GM12878 (cell line): ENCODE results near the gene KRTAP9-9. TPM values are rescaled to one million over a fixed set of nuclear protein-coding genes. Genes with fewer than 3 reads are reported as not detected.

Source experiments
- ATAC-seq: fragments of 200-7000 bp; cut with Tn5 transposase; 3 replicates; pipeline ENCODE4 v1.9.1; 2020; ENCODE audit warnings: mild to moderate bottlenecking, moderate library complexity
- BruUV-seq: library from RNA; stranded (reverse); fragments of 400-500 nt; replicated peaks from 2 replicates; lab custom pipeline; 2021; lab: Mats Ljungman, UMichigan
- CTCF ChIA-PET: fragments of 300-600 bp; sonication (Branson Sonifier 250); formaldehyde crosslinking; extraction: SDS; loops from one replicate; lab custom pipeline; 2021; ENCODE audit warnings: inconsistent platforms; lab: Yijun Ruan, JAX
- POLR2A ChIA-PET: fragments of 350-600 bp; formaldehyde crosslinking; extraction: SDS; loops from one replicate; lab custom pipeline; 2021; ENCODE audit warnings: inconsistent platforms; lab: Charles Lee
- RAD21 ChIA-PET: fragments of 300-600 bp; sonication (Branson Sonifier 250); formaldehyde crosslinking; loops from one replicate; lab custom pipeline; 2023; ENCODE audit warnings: antibody characterized with exemption; ENCODE audit not compliant: unreplicated experiment; lab: Charles Lee
- SMC1A ChIA-PET: fragments of 300-600 bp; sonication (Branson Sonifier 250); formaldehyde crosslinking; loops from one replicate; lab custom pipeline; 2023; ENCODE audit not compliant: unreplicated experiment, uncharacterized antibody; lab: Charles Lee
- DNase-seq: peaks from one replicate; pipeline ENCODE4 v3.0.0-alpha.2; 2011; ENCODE audit warnings: low read depth, low spot score
- FAIRE-seq: peaks from 3 replicates; lab custom pipeline; 2011; peaks lifted over from hg19 to GRCh38; lab: Jason Lieb, UNC
- H2AFZ ChIP-seq: 2 replicates; pipeline ENCODE4 v1.6.0; 2011; ENCODE audit warnings: low read depth, low read length, control low read depth; ENCODE audit not compliant: control insufficient read depth
- H3K27ac ChIP-seq: 2 replicates; pipeline ENCODE4 v1.5.1; 2011; ENCODE audit warnings: control low read depth; ENCODE audit not compliant: control insufficient read depth, insufficient read depth
- H3K27me3 ChIP-seq, 2 experiments: replicated peaks in 1 of 2; 2 replicates each; pipeline versions ENCODE4 v1.6.0 to v1.6.1; 2011; ENCODE audit warnings: low read length in 1 of 2; ENCODE audit not compliant: control insufficient read depth in 2 of 2, insufficient read depth in 2 of 2
- H3K36me3 ChIP-seq, 2 experiments: 2 replicates each; pipeline ENCODE4 v1.5.1; 2011; ENCODE audit warnings: low read length in 1 of 2; ENCODE audit not compliant: control insufficient read depth in 2 of 2, insufficient read depth in 2 of 2
- H3K4me1 ChIP-seq: 2 replicates; pipeline ENCODE4 v1.6.1; 2011; ENCODE audit warnings: mild to moderate bottlenecking, low read length, moderate library complexity, mixed read lengths; ENCODE audit not compliant: control insufficient read depth, insufficient read depth
- H3K4me2 ChIP-seq: 2 replicates; pipeline ENCODE4 v1.6.0; 2011; ENCODE audit warnings: control low read depth; ENCODE audit not compliant: control insufficient read depth, insufficient read depth
- H3K4me3 ChIP-seq: fragments of 200-600 bp; sonication (generic); 2 replicates; pipeline ENCODE4 v1.5.1; 2016
- H3K79me2 ChIP-seq: 2 replicates; pipeline ENCODE4 v1.6.0; 2011; ENCODE audit warnings: low read length; ENCODE audit not compliant: control insufficient read depth, insufficient read depth
- H3K9ac ChIP-seq: 2 replicates; pipeline ENCODE4 v1.8.0; 2011; ENCODE audit warnings: low read length, control low read depth, mixed read lengths; ENCODE audit not compliant: control insufficient read depth, insufficient read depth
- H3K9me3 ChIP-seq: replicated peaks from 3 replicates; pipeline ENCODE4 v1.5.1; 2011; ENCODE audit warnings: mild to moderate bottlenecking, low read length; ENCODE audit not compliant: control insufficient read depth, insufficient read depth
- H4K20me1 ChIP-seq: 2 replicates; pipeline ENCODE4 v1.6.0; 2011; ENCODE audit not compliant: control insufficient read depth, insufficient read depth
- BACH1 ChIP-seq: fragments of 450-650 bp; IDR thresholded peaks from 2 replicates; pipeline ENCODE4 v1.6.1; 2017; ENCODE audit warnings: mild to moderate bottlenecking, borderline replicate concordance
- CHD1 ChIP-seq: IDR thresholded peaks from 2 replicates; pipeline ENCODE4 v1.6.1; 2012; ENCODE audit warnings: low read depth, low read length, improper control_type of control experiment
- E2F4 ChIP-seq: IDR thresholded peaks from 2 replicates; pipeline ENCODE4 v1.6.1; 2012; ENCODE audit warnings: low read depth, low read length, improper control_type of control experiment
- ESRRA ChIP-seq: IDR thresholded peaks from 2 replicates; pipeline ENCODE4 v1.6.1; 2012; ENCODE audit warnings: mild to moderate bottlenecking, low read length, improper control_type of control experiment
- IKZF1 ChIP-seq: fragments of 450-650 bp; conservative IDR thresholded peaks from 2 replicates; pipeline ENCODE4 v1.6.1; 2017; ENCODE audit warnings: antibody characterized with exemption, mild to moderate bottlenecking
- MYC ChIP-seq: IDR thresholded peaks from 2 replicates; pipeline ENCODE4 v1.6.1; 2011; ENCODE audit warnings: mild to moderate bottlenecking, low read length, moderate library complexity, inconsistent platforms; ENCODE audit not compliant: insufficient read depth, insufficient replicate concordance, insufficient read length, severe bottlenecking
- NFYA ChIP-seq: IDR thresholded peaks from 2 replicates; pipeline ENCODE4 v1.6.1; 2011; ENCODE audit warnings: low read depth, mild to moderate bottlenecking, low read length, improper control_type of control experiment, borderline replicate concordance
- NR2C1 ChIP-seq: fragments of 450-650 bp; IDR thresholded peaks from 2 replicates; pipeline ENCODE4 v1.6.1; 2017; ENCODE audit warnings: antibody characterized with exemption, mild to moderate bottlenecking, moderate library complexity
- PAX5 ChIP-seq: IDR thresholded peaks from 2 replicates; pipeline ENCODE4 v1.6.1; 2011; ENCODE audit warnings: low read depth, low read length, borderline replicate concordance
- PML ChIP-seq: IDR thresholded peaks from 2 replicates; pipeline ENCODE4 v1.6.1; 2012; ENCODE audit warnings: low read length, inconsistent platforms
- STAT1 ChIP-seq: fragments of 450-650 bp; conservative IDR thresholded peaks from 2 replicates; pipeline ENCODE4 v1.6.1; 2014; ENCODE audit warnings: antibody characterized with exemption, mild to moderate bottlenecking
- TAF1 ChIP-seq: IDR thresholded peaks from 2 replicates; pipeline ENCODE4 v1.6.1; 2011; ENCODE audit warnings: mild to moderate bottlenecking, low read depth, low read length, borderline replicate concordance
- ZNF384 ChIP-seq: IDR thresholded peaks from 2 replicates; pipeline ENCODE4 v1.6.1; 2012; ENCODE audit warnings: low read depth, mild to moderate bottlenecking, low read length, improper control_type of control experiment, borderline replicate concordance
- ZNF687 ChIP-seq: fragments of 450-650 bp; IDR thresholded peaks from 2 replicates; pipeline ENCODE4 v1.6.1; 2017; ENCODE audit warnings: mild to moderate bottlenecking, moderate library complexity
- WGBS: methylation state at CpG from one replicate; pipeline ENCODE4 v1.1.6; 2016; ENCODE audit warnings: low lambda C conversion rate; ENCODE audit not compliant: insufficient replicate concordance, insufficient coverage; ENCODE audit errors: missing lambda C conversion rate; 5-methylcytosine and 5-hydroxymethylcytosine counted together
- in situ Hi-C: fragments of 300-500 bp; cut with MboI; formaldehyde crosslinking; loops from 9 replicates; pipeline ENCODE4 v1.14.3; 2018; ENCODE audit warnings: mixed read lengths
- intact Hi-C: fragments of 100-400 bp; cut with micrococcal nuclease; formaldehyde crosslinking; loops from one replicate; pipeline ENCODE4 v1.14.2; 2022; ENCODE audit not compliant: unreplicated experiment
- polyA plus RNA-seq, 11 experiments: library from polyadenylated mRNA; depleted of rRNA in 4 of 11; unstranded in 6 of 11; stranded (reverse) in 5 of 11; fragments of >200 nt; fragmentation: Nextera tagmentation in 4 of 11; fragmentation: Illumina TruSeq in 1 of 11; extraction: Ambion mirVana in 4 of 11; extraction: Trizol in 1 of 11; gene quantifications; 1 replicate in 1 of 11; 2 replicates in 10 of 11; pipeline versions ENCODE4 v1.2.1 to v1.2.3, GENCODE V29; 2011 to 2016; ENCODE audit warnings: inconsistent platforms in 2 of 11, missing spikeins in 2 of 11, low read depth in 1 of 11
- total RNA-seq, 4 experiments: library from RNA; depleted of rRNA in 3 of 4; stranded (reverse); fragments of >200 nt in 3 of 4; fragmentation: Illumina TruSeq in 1 of 4; extraction: Trizol in 1 of 4; gene quantifications; 2 replicates each; pipeline versions ENCODE4 v1.2.1 to v1.2.3, GENCODE V29; 2013 to 2021
- TF ChIP-seq, protein P1 (sequence below): fragments of 450-650 bp; IDR thresholded peaks from 2 replicates; pipeline ENCODE4 v1.6.1; 2016; ENCODE audit warnings: mild to moderate bottlenecking

The KRTAP9-9 gene
- total and polyA plus RNA-seq, 10 of the 15 experiments (the other 5 are each of a cell fraction or from before 2014, with no cell fraction given) = not detected

GRCh38 chr17:41254861-41255260 is 323 bp upstream of the KRTAP9-9 start:
- DNase-seq (no peak), FAIRE-seq (no peak), ATAC-seq (no peak)
- Histone ChIP-seq H3K27me3 (no peaks in the 10 kb centered on the region; a peak in 2 of 4 replicates), H3K36me3 (no peaks in the 10 kb centered on the region), H3K9ac (no peak overlapping the region), H3K9me3 (no peaks in the 10 kb centered on the region), H3K27ac (no peak overlapping the region), H3K4me2 (no peak overlapping the region), H2AFZ (no peak overlapping the region), H3K4me1 (no peaks in the 10 kb centered on the region), H4K20me1 (no peaks in the 10 kb centered on the region), H3K79me2 (no peaks in the 10 kb centered on the region), H3K4me3 (no peak overlapping the region)
- ChIA-PET SMC1A (no interaction called here), RAD21 (no interaction called here), CTCF (no interaction called here), POLR2A (no interaction called here)
- no peak for TF ChIP-seq E2F4
- TF ChIP-seq ZNF384 = no peak
- no peak for TF ChIP-seq NR2C1
- TF ChIP-seq MYC = no peak
- no peak for TF ChIP-seq PML
- TF ChIP-seq PAX5 = no peak
- no peak for TF ChIP-seq ZNF687
- TF ChIP-seq TAF1 = no peak
- no peak for TF ChIP-seq ESRRA
- no peak for TF ChIP-seq CHD1
- no peak for TF ChIP-seq NFYA
- TF ChIP-seq, protein P1, sequence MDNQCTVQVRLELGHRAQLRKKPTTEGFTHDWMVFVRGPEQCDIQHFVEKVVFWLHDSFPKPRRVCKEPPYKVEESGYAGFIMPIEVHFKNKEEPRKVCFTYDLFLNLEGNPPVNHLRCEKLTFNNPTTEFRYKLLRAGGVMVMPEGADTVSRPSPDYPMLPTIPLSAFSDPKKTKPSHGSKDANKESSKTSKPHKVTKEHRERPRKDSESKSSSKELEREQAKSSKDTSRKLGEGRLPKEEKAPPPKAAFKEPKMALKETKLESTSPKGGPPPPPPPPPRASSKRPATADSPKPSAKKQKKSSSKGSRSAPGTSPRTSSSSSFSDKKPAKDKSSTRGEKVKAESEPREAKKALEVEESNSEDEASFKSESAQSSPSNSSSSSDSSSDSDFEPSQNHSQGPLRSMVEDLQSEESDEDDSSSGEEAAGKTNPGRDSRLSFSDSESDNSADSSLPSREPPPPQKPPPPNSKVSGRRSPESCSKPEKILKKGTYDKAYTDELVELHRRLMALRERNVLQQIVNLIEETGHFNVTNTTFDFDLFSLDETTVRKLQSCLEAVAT = no peak
- no peak for TF ChIP-seq STAT1
- no peak for TF ChIP-seq BACH1
- TF ChIP-seq IKZF1 = no peak
- in situ Hi-C loops = no loop called here
- intact Hi-C loops = no loop called here
- WGBS = 0% methylated on average over 1 of the region's 1 CpG
- no TSS peak for BruUV-seq
